Kidney epithelial cell (primary cell): ENCODE results near the gene SNAPC4. TPM values are rescaled to one million over a fixed set of nuclear protein-coding genes. Genes with fewer than 3 reads are reported as not detected.
"Not testable (repeated sequence)": the region's sequence is repeated elsewhere in the genome, so short reads cannot be mapped to it uniquely, and the experiment has no call there.

Experiments
- DNase-seq: peaks from one replicate; pipeline ENCODE4 v3.0.0-alpha.2; 2010; ENCODE audit warnings: low read depth
- H3K27me3 ChIP-seq: 2 replicates; pipeline ENCODE4 v1.6.0; 2011; ENCODE audit warnings: low read length; ENCODE audit not compliant: control insufficient read depth, insufficient read depth
- H3K36me3 ChIP-seq: 2 replicates; pipeline ENCODE4 v1.5.1; 2011; ENCODE audit warnings: low read length; ENCODE audit not compliant: control insufficient read depth, insufficient read depth
- H3K4me3 ChIP-seq: 2 replicates; pipeline ENCODE4 v1.5.1; 2011; ENCODE audit warnings: low read depth, mild to moderate bottlenecking, control low read depth, low read length
- CTCF ChIP-seq: IDR thresholded peaks from 2 replicates; pipeline ENCODE4 v1.5.1; 2011; ENCODE audit warnings: mild to moderate bottlenecking, moderate library complexity, low read length, control low read depth, inconsistent platforms; ENCODE audit not compliant: insufficient read depth, poor library complexity, severe bottlenecking
- total RNA-seq: library from RNA; depleted of rRNA; stranded (reverse); fragments of >200 nt; gene quantifications from 2 replicates; pipeline ENCODE4 v1.2.3, GENCODE V29; 2015

Gene SNAPC4
- total RNA-seq, 1 donor from 2014 or later = 14.9 TPM

DNA sequence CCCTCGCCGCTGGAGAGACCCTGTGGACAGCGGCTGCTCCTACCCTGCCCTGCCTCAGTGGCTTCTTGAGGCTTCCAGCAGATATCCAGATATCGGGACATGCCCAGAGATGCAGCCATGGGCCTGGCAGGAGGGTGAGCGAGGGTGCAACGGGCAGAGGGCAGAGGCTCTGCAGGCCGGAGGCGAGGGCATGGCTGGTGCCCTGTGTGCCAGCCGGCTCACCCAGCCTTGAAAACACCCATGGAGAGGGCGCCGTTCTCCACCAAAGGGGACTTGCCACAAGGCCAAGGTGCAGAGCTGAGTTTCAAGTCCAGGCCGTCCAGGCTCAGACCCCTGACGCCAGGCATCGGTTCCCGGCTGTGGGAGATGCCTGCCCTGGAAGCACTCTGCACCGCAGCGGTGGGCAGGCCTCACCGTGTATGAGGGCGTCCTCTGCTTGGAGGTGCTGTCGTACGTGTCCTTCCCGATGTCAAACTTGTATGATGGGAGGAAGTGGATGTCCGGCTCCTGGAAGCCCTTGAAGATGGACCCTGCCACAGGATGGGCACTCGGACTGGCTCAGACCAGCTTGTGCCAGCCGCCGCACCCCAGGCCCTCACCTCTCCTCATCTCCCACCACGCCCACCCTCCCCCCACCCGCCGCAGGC is 30.7 kb upstream of the SNAPC4 start:
- H3K36me3 ChIP-seq = peaks cover 1% of the 10 kb centered on the region
- no peak overlapping the region for H3K4me3 ChIP-seq
- H3K27me3 ChIP-seq = no peaks in the 10 kb centered on the region
- no peak for DNase-seq
- no peak for TF ChIP-seq CTCF

GRCh38 chr9:136429683-136430491 is 29.9 kb upstream of the SNAPC4 start:
- H3K27me3 ChIP-seq = no peaks in the 10 kb centered on the region
- DNase-seq = no peak
- TF ChIP-seq CTCF = no peak
- H3K4me3 ChIP-seq = no peak overlapping the region
- H3K36me3 ChIP-seq = peaks cover 1% of the 10 kb centered on the region

DNA sequence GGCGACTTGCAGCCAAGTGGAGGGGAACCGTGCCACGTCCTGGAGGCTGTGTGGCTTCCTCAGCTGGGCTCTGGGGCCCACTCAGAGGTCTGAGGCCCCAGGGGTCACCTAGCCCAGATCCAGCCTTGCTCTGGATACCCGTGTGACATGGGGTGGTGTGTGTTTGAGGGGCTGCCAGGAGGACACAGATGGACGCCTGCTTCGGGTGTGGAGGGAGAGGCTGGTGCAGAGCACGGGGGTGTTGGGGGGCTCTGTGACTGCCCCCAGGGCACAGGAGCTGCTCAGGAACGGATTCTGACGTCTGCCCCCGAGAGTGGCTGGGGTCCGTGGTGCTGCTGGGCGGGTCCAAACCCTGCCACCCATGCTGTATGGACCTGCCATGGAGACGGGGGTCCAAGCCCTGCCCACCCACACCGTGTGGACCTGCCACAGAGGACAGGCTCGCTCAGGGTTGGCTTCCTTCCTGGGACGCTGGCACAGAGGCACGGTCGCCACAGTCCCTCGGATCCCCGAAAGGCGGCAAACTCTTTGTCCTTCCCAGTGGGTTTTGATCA is 29.2 kb upstream of the SNAPC4 start:
- no peak overlapping the region for H3K4me3 ChIP-seq
- no peak for TF ChIP-seq CTCF
- peaks cover 1% of the 10 kb centered on the region for H3K36me3 ChIP-seq
- DNase-seq = no peak
- H3K27me3 ChIP-seq = no peaks in the 10 kb centered on the region

GRCh38 chr9:136426787-136427186 is 26.8 kb upstream of the SNAPC4 start:
- no peak overlapping the region for H3K4me3 ChIP-seq
- H3K27me3 ChIP-seq = no peaks in the 10 kb centered on the region
- DNase-seq = no peak
- no peak for TF ChIP-seq CTCF
- H3K36me3 ChIP-seq = peaks cover 1% of the 10 kb centered on the region

- not testable (repeated sequence) for H3K4me3 ChIP-seq, H3K36me3 ChIP-seq, H3K27me3 ChIP-seq, DNase-seq
Measured at GRCh38 chr9:136425367-136425766, 25.4 kb upstream of the SNAPC4 start.

GRCh38 chr9:136424750-136425362 is 24.9 kb upstream of the SNAPC4 start:
- Histone ChIP-seq H3K36me3 (peaks cover 1% of the 10 kb centered on the region), H3K27me3 (no peaks in the 10 kb centered on the region), H3K4me3 (no peak overlapping the region)
- TF ChIP-seq CTCF = no peak
- no peak for DNase-seq
